AG04450 (cell line): Measurements from ENCODE around the gene UPB1. TPM values are rescaled to one million over a fixed set of nuclear protein-coding genes. Genes with fewer than 3 reads are reported as not detected.

Experiments
- CTCF ChIA-PET: fragments of 300-600, 350-600 bp; formaldehyde crosslinking; extraction: SDS; loops from one replicate; lab custom pipeline; 2022; ENCODE audit warnings: antibody characterized with exemption, inconsistent platforms; lab: Charles Lee
- POLR2A ChIA-PET: fragments of 350-600 bp; formaldehyde crosslinking; extraction: SDS; loops from one replicate; lab custom pipeline; 2021; ENCODE audit warnings: antibody characterized with exemption, inconsistent platforms; lab: Yijun Ruan, JAX
- DNase-seq: peaks from one replicate; pipeline ENCODE4 v3.0.0-alpha.2; 2011; ENCODE audit warnings: low read depth, low spot score
- H3K27ac ChIP-seq: one replicate; pipeline ENCODE4 v1.5.1; 2012; ENCODE audit warnings: low read depth, low read length, control low read depth
- H3K27me3 ChIP-seq: one replicate; pipeline ENCODE4 v1.6.0; 2012; ENCODE audit warnings: low read length; ENCODE audit not compliant: control insufficient read depth, insufficient read depth
- H3K4me3 ChIP-seq: 2 replicates; pipeline ENCODE4 v1.5.1; 2011; ENCODE audit warnings: mild to moderate bottlenecking, low read depth, low read length, control low read depth
- H3K9me3 ChIP-seq: 2 replicates; pipeline ENCODE4 v1.5.1; 2012; ENCODE audit warnings: low read length; ENCODE audit not compliant: control insufficient read depth, insufficient read depth
- polyA minus RNA-seq: library from RNA; depleted of rRNA, polyadenylated mRNA; stranded (reverse); fragments of >200 nt; gene quantifications from 2 replicates; pipeline ENCODE4 v1.2.3, GENCODE V29; 2011; rRNA and poly(A)+ RNA removed
- polyA plus RNA-seq: library from polyadenylated mRNA; depleted of rRNA; stranded (reverse); fragments of >200 nt; gene quantifications from 2 replicates; pipeline ENCODE4 v1.2.3, GENCODE V29; 2011; rRNA removed
- TF ChIP-seq, protein P1 (sequence below): IDR thresholded peaks from 2 replicates; pipeline ENCODE4 v1.5.1; 2011; ENCODE audit warnings: low read depth, low read length, control low read depth, inconsistent platforms

The UPB1 gene
- polyA plus RNA-seq (not detected in 2 replicates), polyA minus RNA-seq (0.05 TPM in 1 of 2 replicates, not detected in the other)

DNA sequence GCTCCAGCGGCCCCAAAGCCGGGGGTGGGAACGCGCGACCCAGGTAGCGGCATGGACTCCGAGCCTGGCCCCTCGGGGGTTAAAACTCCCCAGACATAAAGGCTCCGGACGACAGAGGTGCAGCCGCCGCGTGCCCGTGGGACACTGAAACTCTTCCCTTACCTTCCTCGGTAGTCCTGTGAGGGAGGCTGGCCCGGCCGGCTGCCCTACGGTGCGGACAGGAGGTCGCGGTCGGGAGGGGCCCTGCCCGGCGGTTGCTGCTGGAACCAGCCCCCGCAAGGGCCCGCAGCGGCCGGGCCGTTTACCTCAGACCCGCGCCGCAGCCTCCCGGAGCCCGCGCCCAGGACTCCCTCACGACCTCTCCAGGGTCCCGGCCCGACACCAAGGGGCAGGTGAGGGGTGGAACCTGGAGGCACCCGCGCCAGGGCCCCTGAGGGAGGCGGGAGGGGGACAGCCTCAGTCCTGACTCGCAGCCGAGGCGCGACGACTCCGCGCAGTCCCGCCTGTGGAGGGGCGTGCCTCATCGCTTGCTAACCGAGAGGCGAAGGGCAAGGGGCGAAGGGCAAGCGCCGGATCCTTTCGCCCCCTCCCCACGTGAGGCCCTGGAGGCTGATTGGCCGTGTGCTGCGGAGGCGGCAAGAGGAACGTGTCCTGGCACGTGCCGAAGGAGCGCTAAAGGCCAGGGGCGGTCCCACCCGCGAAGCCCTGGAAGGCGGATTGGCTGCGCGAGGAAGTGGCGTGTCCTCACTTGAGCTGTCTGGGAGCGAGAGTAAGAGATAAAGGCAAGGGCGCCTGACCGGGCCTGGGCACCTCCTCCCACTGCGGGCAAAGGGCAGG is at the start of gene UPB1:
TSS of gene UPB1 (plus strand) at position 805 of the 837 bp plus-strand sequence. CDS start 72 bp downstream, outside the sequence.
- H3K27me3 ChIP-seq: peaks cover 40% of the 10 kb centered on the region
- no peak for DNase-seq
- H3K9me3 ChIP-seq: peaks cover 8% of the 10 kb centered on the region
- POLR2A ChIA-PET: no interaction called here
- CTCF ChIA-PET: interaction anchor here (1.4 kb wide), 1 partner anchor 8 kb away, joined by 4 read pairs; no protein-coding TSS in a partner anchor
- H3K27ac ChIP-seq: no peak within 1 kb of the TSS
- peak within 1 kb of the TSS; percentile 7; the same call in 1 of the 2 replicates for H3K4me3 ChIP-seq
- TF ChIP-seq, protein P1, sequence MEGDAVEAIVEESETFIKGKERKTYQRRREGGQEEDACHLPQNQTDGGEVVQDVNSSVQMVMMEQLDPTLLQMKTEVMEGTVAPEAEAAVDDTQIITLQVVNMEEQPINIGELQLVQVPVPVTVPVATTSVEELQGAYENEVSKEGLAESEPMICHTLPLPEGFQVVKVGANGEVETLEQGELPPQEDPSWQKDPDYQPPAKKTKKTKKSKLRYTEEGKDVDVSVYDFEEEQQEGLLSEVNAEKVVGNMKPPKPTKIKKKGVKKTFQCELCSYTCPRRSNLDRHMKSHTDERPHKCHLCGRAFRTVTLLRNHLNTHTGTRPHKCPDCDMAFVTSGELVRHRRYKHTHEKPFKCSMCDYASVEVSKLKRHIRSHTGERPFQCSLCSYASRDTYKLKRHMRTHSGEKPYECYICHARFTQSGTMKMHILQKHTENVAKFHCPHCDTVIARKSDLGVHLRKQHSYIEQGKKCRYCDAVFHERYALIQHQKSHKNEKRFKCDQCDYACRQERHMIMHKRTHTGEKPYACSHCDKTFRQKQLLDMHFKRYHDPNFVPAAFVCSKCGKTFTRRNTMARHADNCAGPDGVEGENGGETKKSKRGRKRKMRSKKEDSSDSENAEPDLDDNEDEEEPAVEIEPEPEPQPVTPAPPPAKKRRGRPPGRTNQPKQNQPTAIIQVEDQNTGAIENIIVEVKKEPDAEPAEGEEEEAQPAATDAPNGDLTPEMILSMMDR: no peak

DNA sequence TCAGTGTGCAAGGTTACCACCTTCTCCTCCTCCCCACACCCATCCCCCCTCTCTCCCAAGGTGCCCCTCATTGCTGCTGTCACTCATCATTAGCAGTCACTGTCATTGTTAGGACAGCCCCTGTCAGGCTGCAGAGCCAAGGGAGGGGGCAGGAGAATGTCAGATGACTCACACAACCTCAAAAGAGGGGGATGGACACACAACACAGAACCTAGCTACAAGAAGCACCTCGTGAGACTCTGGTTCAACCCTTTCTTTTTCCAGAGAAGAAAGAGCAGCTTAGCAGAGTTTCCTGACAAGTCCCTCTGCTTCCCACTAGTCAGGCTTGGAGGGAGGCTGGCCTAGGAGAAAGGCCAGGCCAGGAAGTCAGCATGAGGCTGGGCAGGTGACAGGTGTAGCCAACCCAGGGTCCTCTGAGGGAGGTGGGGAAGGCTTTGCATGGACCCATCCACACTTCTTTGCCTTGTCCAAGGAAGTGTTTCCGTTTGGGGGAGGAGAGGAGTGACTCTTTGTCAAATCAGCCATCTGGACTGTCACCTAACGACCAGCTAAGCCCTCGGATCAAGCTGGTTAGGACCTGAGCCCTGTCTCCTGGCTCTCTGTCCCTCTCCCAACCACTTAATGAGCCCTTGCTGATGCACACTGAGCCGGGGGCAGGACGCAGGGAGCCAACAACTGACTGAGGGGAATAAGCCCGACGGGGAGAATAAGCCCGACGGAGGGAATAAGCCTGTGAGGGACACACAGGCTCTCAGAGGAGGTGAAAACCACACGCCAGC is 49.5 kb upstream of the UPB1 start:
- TF ChIP-seq, protein P1: no peak
- no peak for DNase-seq
- CTCF ChIA-PET: no interaction called here
- POLR2A ChIA-PET: no interaction called here
- Histone ChIP-seq H3K4me3 (no peak overlapping the region), H3K27me3 (no peaks in the 10 kb centered on the region), H3K27ac (no peak overlapping the region), H3K9me3 (no peaks in the 10 kb centered on the region; the same call in 1 of the 2 replicates)

DNA sequence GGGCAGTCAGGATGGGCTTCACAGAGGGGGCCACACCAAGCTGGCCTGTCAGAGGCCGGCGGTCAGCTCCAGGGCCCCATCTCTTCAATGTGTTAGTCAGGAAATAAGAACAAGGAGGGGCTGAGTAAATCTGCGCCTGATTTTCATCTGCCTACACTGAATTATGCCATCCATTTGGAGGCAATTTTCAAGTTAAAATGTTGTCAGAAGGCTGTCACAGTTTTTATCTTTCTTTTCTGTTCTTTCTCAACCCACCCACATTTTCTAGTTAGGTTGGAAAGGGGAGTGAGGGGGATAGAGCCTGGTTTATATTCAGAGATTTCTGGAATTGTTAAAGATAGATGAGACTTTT is 48.9 kb upstream of the UPB1 start:
- DNase-seq: no peak
- POLR2A ChIA-PET: no interaction called here
- Histone ChIP-seq H3K27ac (no peak overlapping the region), H3K4me3 (no peak overlapping the region), H3K27me3 (no peaks in the 10 kb centered on the region), H3K9me3 (no peaks in the 10 kb centered on the region; the same call in 1 of the 2 replicates)
- TF ChIP-seq, protein P1: no peak
- CTCF ChIA-PET: no interaction called here

DNA sequence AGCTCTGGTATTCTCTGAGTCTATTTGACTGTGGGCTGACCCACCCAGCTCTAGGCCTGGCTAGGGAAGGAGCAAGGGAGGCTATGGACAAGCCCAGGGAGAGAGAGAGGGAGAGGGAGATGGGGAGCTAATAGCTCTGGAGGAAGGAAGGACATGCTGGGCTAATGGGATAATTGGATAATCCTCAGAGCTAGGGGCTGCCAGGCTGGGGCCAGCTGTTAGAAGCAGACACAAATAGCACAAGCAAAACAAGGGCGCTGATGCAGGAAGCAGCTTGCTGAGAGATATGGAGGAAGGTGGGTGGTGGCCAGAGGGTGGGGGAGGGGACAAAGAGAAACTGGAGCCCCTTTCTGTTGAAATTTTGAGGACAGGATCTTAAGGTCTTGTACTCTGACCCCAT is 44.5 kb upstream of the UPB1 start:
- Histone ChIP-seq H3K9me3 (no peaks in the 10 kb centered on the region), H3K27me3 (peaks cover 2% of the 10 kb centered on the region), H3K4me3 (no peak overlapping the region), H3K27ac (no peak overlapping the region)
- ChIA-PET POLR2A (no interaction called here), CTCF (interaction anchor here (0.8 kb wide), 1 partner anchor 60 kb away, joined by 5 read pairs; no protein-coding TSS in a partner anchor)
- TF ChIP-seq, protein P1: no peak
- no peak for DNase-seq
